ENCODE results near the gene TBC1D1.
A peak's percentile ranks its signal among the peaks of the same experiment; 100 is the strongest.

The TBC1D1 gene

DNA sequence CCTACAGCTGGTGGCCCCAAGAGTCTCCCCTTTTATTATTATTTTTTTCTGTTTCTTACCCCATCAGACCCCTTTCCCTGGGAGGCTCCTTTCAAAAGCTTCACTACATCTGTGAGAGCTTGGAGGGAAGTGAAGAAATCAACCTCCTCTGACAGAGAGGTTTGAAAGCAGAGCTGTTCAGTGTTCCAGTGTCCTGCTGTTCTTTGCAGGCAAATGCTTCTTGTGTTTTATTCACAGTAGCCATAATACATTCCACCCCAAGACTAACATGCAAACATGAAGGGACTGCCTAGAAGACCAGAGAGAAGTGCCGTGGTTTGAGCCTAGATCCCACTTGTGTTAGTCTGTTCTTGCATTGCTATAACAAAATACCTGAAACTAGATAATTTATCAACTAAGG is 261.4 kb downstream of the TBC1D1 start:
- DNase-seq (ENCODE audit: low spot score): no peak
- Histone ChIP-seq H3K4me3 (ENCODE audit: low read length in 2 of 2) (no peak overlapping the region), H2AFZ (ENCODE audit: low read length) (peak overlapping the region; percentile 32), H4K91ac (ENCODE audit: low read depth, low read length, poor library complexity) (no peak overlapping the region), H4K8ac (ENCODE audit: low read depth, low read length) (no peak overlapping the region), H3K4me1 (ENCODE audit: control insufficient read depth in 2 of 2, insufficient read depth in 1 of 2, low read depth in 1 of 2, low read length in 2 of 2) (peaks cover 3 to 14% of the 10 kb centered on the region in 2 donors), H3K9me3 (replicated peaks in 1 of 2; ENCODE audit: control insufficient read depth in 2 of 2, insufficient read depth in 1 of 2, low read depth in 1 of 2, low read length in 2 of 2) (no peaks in the 10 kb centered on the region), H2BK12ac (ENCODE audit: low read length) (no peak overlapping the region), H2BK120ac (ENCODE audit: low read depth, low read length) (no peak overlapping the region), H3K18ac (ENCODE audit: low read length) (no peak overlapping the region), H3K9ac (ENCODE audit: low read depth, low read length, poor library complexity) (no peak overlapping the region), H3K79me1 (ENCODE audit: low read depth, low read length) (no peaks in the 10 kb centered on the region), H3K23ac (ENCODE audit: low read depth, low read length, poor library complexity) (no peak overlapping the region), H3K27me3 (ENCODE audit: control insufficient read depth in 3 of 3, insufficient read depth in 3 of 3, low read depth in 1 of 3, low read length in 3 of 3) (no peaks in the 10 kb centered on the region), H3K4me2 (ENCODE audit: insufficient read depth, low read length, poor library complexity, severe bottlenecking) (no peak overlapping the region), H2AK5ac (ENCODE audit: low read depth, low read length) (no peak overlapping the region), H2BK15ac (ENCODE audit: low read length) (no peak overlapping the region), H3K36me3 (replicated peaks in 1 of 2; ENCODE audit: control insufficient read depth in 2 of 2, insufficient read depth in 2 of 2, low read length in 2 of 2) (no peaks in the 10 kb centered on the region), H3K14ac (ENCODE audit: low read length) (no peak overlapping the region), H2BK5ac (ENCODE audit: low read length) (no peak overlapping the region), H3K27ac (replicated peaks; ENCODE audit: low read length) (no peak overlapping the region), H3K4ac (ENCODE audit: low read length) (no peak overlapping the region)
- no CpG with 5 or more reads among the region's 1 CpG for WGBS, 2 donors (ENCODE audit: extremely low coverage in 2 of 2, insufficient read length in 2 of 2, insufficient replicate concordance in 1 of 2)

GRCh38 chr4:38152721-38153386 is 262.0 kb downstream of the TBC1D1 start:
- no peak overlapping the region for H3K4ac ChIP-seq (ENCODE audit: low read length)
- H3K36me3 ChIP-seq (replicated peaks in 1 of 2; ENCODE audit: control insufficient read depth in 2 of 2, insufficient read depth in 2 of 2, low read length in 2 of 2): no peaks in the 10 kb centered on the region
- H3K23ac ChIP-seq (ENCODE audit: low read depth, low read length, poor library complexity): no peak overlapping the region
- no peak overlapping the region for H3K4me2 ChIP-seq (ENCODE audit: insufficient read depth, low read length, poor library complexity, severe bottlenecking)
- peak overlapping the region; percentile 32 for H2AFZ ChIP-seq (ENCODE audit: low read length)
- H2BK120ac ChIP-seq (ENCODE audit: low read depth, low read length): no peak overlapping the region
- no peaks in the 10 kb centered on the region for H3K9me3 ChIP-seq (replicated peaks in 1 of 2; ENCODE audit: control insufficient read depth in 2 of 2, insufficient read depth in 1 of 2, low read depth in 1 of 2, low read length in 2 of 2)
- DNase-seq (ENCODE audit: low spot score): no peak
- no peak overlapping the region for H2BK5ac ChIP-seq (ENCODE audit: low read length)
- no peak overlapping the region for H3K27ac ChIP-seq (replicated peaks; ENCODE audit: low read length)
- no peak overlapping the region for H3K9ac ChIP-seq (ENCODE audit: low read depth, low read length, poor library complexity)
- H4K91ac ChIP-seq (ENCODE audit: low read depth, low read length, poor library complexity): no peak overlapping the region
- H3K4me1 ChIP-seq (ENCODE audit: control insufficient read depth in 2 of 2, insufficient read depth in 1 of 2, low read depth in 1 of 2, low read length in 2 of 2): peaks cover 3 to 14% of the 10 kb centered on the region in 2 donors
- H2BK15ac ChIP-seq (ENCODE audit: low read length): no peak overlapping the region
- H2AK5ac ChIP-seq (ENCODE audit: low read depth, low read length): no peak overlapping the region
- no peak overlapping the region for H2BK12ac ChIP-seq (ENCODE audit: low read length)
- H3K79me1 ChIP-seq (ENCODE audit: low read depth, low read length): no peaks in the 10 kb centered on the region
- H3K14ac ChIP-seq (ENCODE audit: low read length): no peak overlapping the region
- no peak overlapping the region for H3K4me3 ChIP-seq (ENCODE audit: low read length in 2 of 2)
- H4K8ac ChIP-seq (ENCODE audit: low read depth, low read length): no peak overlapping the region
- no peaks in the 10 kb centered on the region for H3K27me3 ChIP-seq (ENCODE audit: control insufficient read depth in 3 of 3, insufficient read depth in 3 of 3, low read depth in 1 of 3, low read length in 3 of 3)
- WGBS, 2 donors (ENCODE audit: extremely low coverage in 2 of 2, insufficient read length in 2 of 2, insufficient replicate concordance in 1 of 2): no CpG with 5 or more reads among the region's 7 CpGs
- H3K18ac ChIP-seq (ENCODE audit: low read length): no peak overlapping the region

GRCh38 chr4:38153387-38153760 is 262.5 kb downstream of the TBC1D1 start:
- H4K8ac ChIP-seq (ENCODE audit: low read depth, low read length): no peak overlapping the region
- no peak overlapping the region for H2BK5ac ChIP-seq (ENCODE audit: low read length)
- H3K4me3 ChIP-seq (ENCODE audit: low read length in 2 of 2): no peak overlapping the region
- H3K27ac ChIP-seq (replicated peaks; ENCODE audit: low read length): no peak overlapping the region
- no peak overlapping the region for H4K91ac ChIP-seq (ENCODE audit: low read depth, low read length, poor library complexity)
- no peak overlapping the region for H3K4ac ChIP-seq (ENCODE audit: low read length)
- H3K18ac ChIP-seq (ENCODE audit: low read length): no peak overlapping the region
- H3K9ac ChIP-seq (ENCODE audit: low read depth, low read length, poor library complexity): no peak overlapping the region
- H3K23ac ChIP-seq (ENCODE audit: low read depth, low read length, poor library complexity): no peak overlapping the region
- H2AK5ac ChIP-seq (ENCODE audit: low read depth, low read length): no peak overlapping the region
- H3K14ac ChIP-seq (ENCODE audit: low read length): no peak overlapping the region
- no peaks in the 10 kb centered on the region for H3K27me3 ChIP-seq (ENCODE audit: control insufficient read depth in 3 of 3, insufficient read depth in 3 of 3, low read depth in 1 of 3, low read length in 3 of 3)
- H2BK12ac ChIP-seq (ENCODE audit: low read length): no peak overlapping the region
- H2BK15ac ChIP-seq (ENCODE audit: low read length): no peak overlapping the region
- no peak overlapping the region for H2AFZ ChIP-seq (ENCODE audit: low read length)
- no peaks in the 10 kb centered on the region for H3K36me3 ChIP-seq (replicated peaks in 1 of 2; ENCODE audit: control insufficient read depth in 2 of 2, insufficient read depth in 2 of 2, low read length in 2 of 2)
- H3K79me1 ChIP-seq (ENCODE audit: low read depth, low read length): no peaks in the 10 kb centered on the region
- H3K4me2 ChIP-seq (ENCODE audit: insufficient read depth, low read length, poor library complexity, severe bottlenecking): no peak overlapping the region
- DNase-seq (ENCODE audit: low spot score): no peak
- no peaks in the 10 kb centered on the region for H3K9me3 ChIP-seq (replicated peaks in 1 of 2; ENCODE audit: control insufficient read depth in 2 of 2, insufficient read depth in 1 of 2, low read depth in 1 of 2, low read length in 2 of 2)
- H2BK120ac ChIP-seq (ENCODE audit: low read depth, low read length): no peak overlapping the region
- no CpG with 5 or more reads among the region's 2 CpGs for WGBS, 2 donors (ENCODE audit: extremely low coverage in 2 of 2, insufficient read length in 2 of 2, insufficient replicate concordance in 1 of 2)
- H3K4me1 ChIP-seq (ENCODE audit: control insufficient read depth in 2 of 2, insufficient read depth in 1 of 2, low read depth in 1 of 2, low read length in 2 of 2): peaks cover 3 to 14% of the 10 kb centered on the region in 2 donors

DNA sequence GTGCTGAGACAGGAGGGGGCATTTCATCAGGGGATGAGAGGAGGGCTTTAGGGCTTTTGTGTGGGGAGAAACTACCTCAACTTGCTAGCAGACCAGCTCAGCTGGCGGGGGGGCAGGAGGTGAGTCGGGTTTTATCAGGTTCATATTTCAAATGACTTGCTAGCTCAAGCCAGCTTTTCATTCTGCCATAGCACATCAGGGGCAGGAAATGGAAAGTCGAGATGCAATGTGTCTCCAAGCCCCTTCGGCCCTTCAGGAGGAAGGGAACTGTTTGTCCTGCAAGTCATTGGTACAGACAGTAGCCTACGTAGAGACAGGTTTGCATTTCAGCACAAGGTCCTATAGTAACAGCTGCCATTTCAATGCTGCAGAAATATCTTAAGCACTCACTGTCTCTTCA is 263.4 kb downstream of the TBC1D1 start:
- Histone ChIP-seq H3K4me1 (ENCODE audit: control insufficient read depth in 2 of 2, insufficient read depth in 1 of 2, low read depth in 1 of 2, low read length in 2 of 2) (peaks cover 3 to 14% of the 10 kb centered on the region in 2 donors), H3K4ac (ENCODE audit: low read length) (no peak overlapping the region), H2AK5ac (ENCODE audit: low read depth, low read length) (no peak overlapping the region), H3K9ac (ENCODE audit: low read depth, low read length, poor library complexity) (no peak overlapping the region), H3K23ac (ENCODE audit: low read depth, low read length, poor library complexity) (no peak overlapping the region), H2BK15ac (ENCODE audit: low read length) (no peak overlapping the region), H3K9me3 (replicated peaks in 1 of 2; ENCODE audit: control insufficient read depth in 2 of 2, insufficient read depth in 1 of 2, low read depth in 1 of 2, low read length in 2 of 2) (no peaks in the 10 kb centered on the region), H2BK120ac (ENCODE audit: low read depth, low read length) (no peak overlapping the region), H3K14ac (ENCODE audit: low read length) (no peak overlapping the region), H3K27me3 (ENCODE audit: control insufficient read depth in 3 of 3, insufficient read depth in 3 of 3, low read depth in 1 of 3, low read length in 3 of 3) (no peaks in the 10 kb centered on the region), H2AFZ (ENCODE audit: low read length) (no peak overlapping the region), H3K4me3 (ENCODE audit: low read length in 2 of 2) (no peak overlapping the region), H2BK12ac (ENCODE audit: low read length) (no peak overlapping the region), H3K4me2 (ENCODE audit: insufficient read depth, low read length, poor library complexity, severe bottlenecking) (no peak overlapping the region), H3K18ac (ENCODE audit: low read length) (no peak overlapping the region), H3K79me1 (ENCODE audit: low read depth, low read length) (no peaks in the 10 kb centered on the region), H2BK5ac (ENCODE audit: low read length) (no peak overlapping the region), H4K8ac (ENCODE audit: low read depth, low read length) (no peak overlapping the region), H4K91ac (ENCODE audit: low read depth, low read length, poor library complexity) (no peak overlapping the region), H3K36me3 (replicated peaks in 1 of 2; ENCODE audit: control insufficient read depth in 2 of 2, insufficient read depth in 2 of 2, low read length in 2 of 2) (no peaks in the 10 kb centered on the region), H3K27ac (replicated peaks; ENCODE audit: low read length) (no peak overlapping the region)
- no peak for DNase-seq (ENCODE audit: low spot score)
- WGBS, 2 donors (ENCODE audit: extremely low coverage in 2 of 2, insufficient read length in 2 of 2, insufficient replicate concordance in 1 of 2): no CpG with 5 or more reads among the region's 5 CpGs

Measured in neuronal stem cell (in vitro differentiated cells).